Activated gamma-delta T cell treated with Interleukin-2 at 50 U/mL for 16 hours (primary cell): ENCODE data around the gene PPFIBP2.

Source experiments
- DNase-seq: peaks from one replicate; pipeline ENCODE4 v3.0.0-alpha.2; 2020

The PPFIBP2 gene

GRCh38 chr11:7581021-7581590, 67.3 kb downstream of the PPFIBP2 start:
- no peak for DNase-seq

- DNase-seq = no peak
Observed at GRCh38 chr11:7582338-7582985, 68.7 kb downstream of the PPFIBP2 start.

- DNase-seq = no peak
Observed at GRCh38 chr11:7583248-7583647, 69.4 kb downstream of the PPFIBP2 start.

GRCh38 chr11:7584910-7585309, 71.1 kb downstream of the PPFIBP2 start:
- DNase-seq = no peak

GRCh38 chr11:7585816-7586215, 72.0 kb downstream of the PPFIBP2 start:
- DNase-seq = no peak

DNA sequence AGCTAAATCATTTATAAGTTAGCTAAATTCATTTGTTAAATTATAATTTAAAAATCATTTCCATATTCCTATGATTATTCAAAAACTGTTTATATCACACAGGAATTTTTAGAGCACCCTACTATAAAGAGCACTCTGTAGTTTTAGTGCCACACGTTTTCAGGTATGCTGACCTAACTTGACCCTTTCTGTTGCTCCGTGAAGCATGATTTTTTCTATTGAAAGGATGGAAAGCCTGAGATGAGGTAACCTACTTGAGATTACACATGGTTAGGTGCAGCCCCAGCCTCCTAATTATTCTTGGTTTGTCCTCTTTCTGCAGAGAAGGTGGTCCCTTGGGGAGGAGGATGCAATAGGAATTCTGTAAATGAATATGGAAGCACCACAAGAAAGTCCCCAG, 72.6 kb downstream of the PPFIBP2 start:
- DNase-seq = no peak

DNA sequence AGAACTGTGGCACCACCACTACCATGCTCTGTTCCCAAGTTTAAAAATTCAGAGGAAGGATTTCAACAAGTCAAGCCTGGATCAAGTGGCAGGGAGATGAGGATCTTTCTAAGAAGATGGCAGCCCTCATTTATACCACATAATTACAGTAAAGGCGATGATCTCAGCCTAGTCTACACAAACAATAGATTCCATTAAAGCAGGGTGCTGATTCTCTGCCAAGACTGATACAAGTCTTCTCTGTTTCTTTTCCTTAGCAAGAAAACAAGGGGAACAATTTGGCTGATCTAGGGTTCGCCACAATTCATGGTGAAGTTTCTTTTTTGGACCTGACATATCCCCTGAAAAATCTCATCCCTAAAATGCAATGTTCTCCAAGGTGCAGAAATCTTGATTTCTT, 73.9 kb downstream of the PPFIBP2 start:
- no peak for DNase-seq

DNA sequence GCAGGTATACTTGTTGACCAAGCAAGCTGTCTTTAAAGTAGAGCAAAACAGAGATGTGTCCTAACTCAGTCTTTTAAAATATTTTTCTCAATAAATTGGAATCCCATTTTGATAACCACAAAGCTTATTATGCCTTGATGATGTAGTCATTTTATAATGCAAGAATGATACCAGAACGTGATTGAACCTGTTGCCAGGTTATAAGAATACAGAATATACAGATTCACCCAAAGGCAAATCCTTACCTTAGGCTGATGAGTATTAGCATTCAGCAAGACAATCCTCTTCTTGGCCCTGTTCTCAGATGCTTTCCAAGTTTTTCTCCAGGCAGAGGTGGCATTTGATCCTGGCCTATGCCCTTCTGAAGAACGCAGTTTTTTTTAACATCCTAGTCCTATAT, 76.1 kb downstream of the PPFIBP2 start:
- no peak for DNase-seq

- no peak for DNase-seq
Observed at GRCh38 chr11:7590529-7590928, 76.7 kb downstream of the PPFIBP2 start.

- no peak for DNase-seq
Observed at GRCh38 chr11:7591107-7591894, 77.5 kb downstream of the PPFIBP2 start.

DNA sequence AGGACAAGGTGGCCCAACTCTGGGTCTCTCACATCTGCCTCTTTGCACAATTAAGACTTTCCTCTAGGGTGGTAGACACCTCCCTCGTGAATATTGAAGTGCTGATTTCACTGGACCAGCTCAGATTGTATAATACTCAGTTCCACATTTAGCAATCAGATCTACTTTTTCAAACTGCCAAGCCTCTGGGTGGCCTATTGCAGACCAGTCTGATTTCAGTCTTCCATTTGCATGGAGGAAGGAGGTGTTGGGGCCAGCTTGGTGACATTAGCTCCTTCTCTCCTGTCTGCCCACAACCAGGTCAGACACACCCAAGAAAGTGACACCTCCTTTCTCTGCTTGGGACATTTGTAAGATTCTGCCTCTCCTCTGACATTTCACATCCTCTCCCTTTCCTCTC, 78.2 kb downstream of the PPFIBP2 start:
- no peak for DNase-seq

- DNase-seq = no peak
Observed at GRCh38 chr11:7592711-7593110, 78.9 kb downstream of the PPFIBP2 start.

- no peak for DNase-seq
Observed at GRCh38 chr11:7593481-7593880, 79.7 kb downstream of the PPFIBP2 start.

DNA sequence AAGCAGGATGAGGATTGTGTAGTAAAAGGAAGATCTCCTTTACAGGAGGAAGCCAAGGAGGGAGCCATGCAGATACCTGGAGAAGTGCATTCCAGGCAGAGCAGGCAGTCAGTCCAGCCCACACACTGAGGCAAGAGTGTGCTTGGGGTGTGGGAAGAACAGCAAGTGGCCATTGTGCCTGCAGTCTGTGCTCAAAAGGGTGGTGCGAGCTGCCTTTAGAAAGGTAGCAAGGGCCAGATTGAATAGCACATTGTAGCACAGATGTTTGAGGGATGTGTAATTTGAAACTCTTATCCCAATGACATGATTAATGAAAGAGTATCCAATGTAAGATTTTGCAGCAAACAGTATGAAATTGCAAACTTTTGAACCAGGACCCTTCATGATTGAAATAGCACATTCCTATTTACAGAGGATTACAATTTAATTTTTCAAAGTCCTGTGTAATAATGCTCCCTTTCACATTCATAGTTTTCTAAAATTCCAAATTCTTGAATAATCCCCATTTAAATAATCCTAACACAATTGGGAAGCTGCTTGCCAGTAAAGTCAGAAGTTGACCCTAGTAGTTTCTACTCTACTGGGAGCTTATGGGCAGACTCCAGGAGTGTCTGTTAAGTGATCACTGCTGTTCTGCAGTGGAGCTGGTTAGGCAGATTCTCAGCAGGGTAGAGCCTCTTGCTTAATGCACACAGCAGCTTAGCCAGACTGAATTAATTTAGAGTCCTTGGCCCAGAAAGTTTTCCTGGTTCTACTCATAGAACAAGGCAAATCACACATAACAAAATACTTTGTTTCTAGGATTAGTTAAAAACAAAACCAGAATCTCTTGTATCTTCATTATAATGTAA, 81.4 kb downstream of the PPFIBP2 start:
- no peak for DNase-seq

DNA sequence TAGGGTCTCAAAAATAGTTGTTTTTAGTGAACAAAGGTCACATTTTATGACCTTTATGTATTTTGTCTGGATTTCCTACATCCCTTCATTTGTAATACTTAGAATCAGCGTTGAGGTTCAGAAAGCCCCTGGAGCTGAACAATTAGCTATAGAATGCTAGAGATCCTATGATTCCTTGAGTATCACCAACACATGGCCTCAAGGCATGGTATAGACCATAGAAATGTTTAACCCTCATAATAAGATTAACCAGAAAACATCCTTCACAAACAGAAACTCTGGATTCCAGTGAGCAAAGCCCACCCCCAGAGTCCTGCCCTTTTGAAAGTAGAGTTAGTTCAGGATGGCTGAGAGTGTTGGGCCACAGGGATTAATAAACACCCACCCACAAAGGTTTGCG, 82.2 kb downstream of the PPFIBP2 start:
- DNase-seq = no peak

DNA sequence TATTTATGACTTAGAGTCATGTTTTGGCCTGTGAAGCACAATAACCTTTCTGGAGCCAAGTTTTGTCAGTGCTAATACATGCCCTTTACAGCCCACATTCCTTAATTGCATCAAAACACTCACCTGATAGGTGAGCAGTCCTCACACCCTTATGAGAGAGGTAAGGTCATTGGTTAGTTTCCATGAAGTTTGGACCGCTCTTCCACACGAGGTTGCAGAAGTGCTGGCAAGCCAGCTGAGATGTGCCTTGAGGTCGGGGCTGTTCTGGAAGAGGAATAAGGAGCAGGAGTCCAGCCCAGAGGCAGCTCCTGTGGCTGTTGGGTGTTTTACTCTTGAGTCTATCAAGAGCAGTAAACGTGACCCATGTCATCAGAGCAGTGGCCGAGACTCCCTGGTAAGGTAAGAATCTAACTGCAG, 83.2 kb downstream of the PPFIBP2 start:
- no peak for DNase-seq

DNA sequence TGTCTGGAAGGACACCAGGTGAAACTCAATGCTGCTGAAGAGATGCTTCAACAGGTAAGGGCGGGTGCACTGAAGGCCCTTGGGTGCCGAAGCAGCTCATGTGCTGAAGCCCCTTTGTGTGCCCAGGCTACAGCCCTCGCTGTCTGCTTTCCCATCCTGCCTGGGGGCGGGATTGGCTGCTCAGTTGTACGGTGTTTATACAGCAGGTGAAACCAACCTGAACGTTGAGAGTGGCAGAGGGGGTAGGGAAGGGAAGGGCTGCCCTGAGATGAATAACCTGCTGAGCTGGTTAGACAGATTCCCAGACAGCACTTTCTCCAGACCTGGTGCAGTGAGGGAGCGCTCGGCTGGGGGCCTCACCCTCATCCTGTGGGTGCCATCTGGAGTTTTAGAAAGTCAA, 83.8 kb downstream of the PPFIBP2 start:
- DNase-seq = no peak

DNA sequence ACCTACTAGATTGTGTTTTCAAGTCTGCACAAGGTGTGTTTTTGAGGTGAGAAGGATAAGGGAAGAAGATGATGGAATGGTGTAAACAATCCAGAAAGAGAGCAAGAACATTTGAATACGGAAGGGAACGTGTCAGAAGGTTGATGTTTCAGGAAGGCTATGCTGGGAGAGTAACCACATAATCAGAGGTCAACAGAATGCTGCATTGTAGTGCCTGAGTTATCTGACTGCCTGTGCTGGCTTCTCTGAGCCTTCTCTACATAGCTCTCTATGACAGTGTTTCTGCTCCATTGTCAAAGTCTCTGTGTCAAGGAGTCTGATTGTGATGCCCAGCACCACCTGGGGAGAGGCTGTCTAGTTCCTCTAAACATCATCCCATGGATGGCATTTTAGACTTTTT, 85.4 kb downstream of the PPFIBP2 start:
- no peak for DNase-seq

DNA sequence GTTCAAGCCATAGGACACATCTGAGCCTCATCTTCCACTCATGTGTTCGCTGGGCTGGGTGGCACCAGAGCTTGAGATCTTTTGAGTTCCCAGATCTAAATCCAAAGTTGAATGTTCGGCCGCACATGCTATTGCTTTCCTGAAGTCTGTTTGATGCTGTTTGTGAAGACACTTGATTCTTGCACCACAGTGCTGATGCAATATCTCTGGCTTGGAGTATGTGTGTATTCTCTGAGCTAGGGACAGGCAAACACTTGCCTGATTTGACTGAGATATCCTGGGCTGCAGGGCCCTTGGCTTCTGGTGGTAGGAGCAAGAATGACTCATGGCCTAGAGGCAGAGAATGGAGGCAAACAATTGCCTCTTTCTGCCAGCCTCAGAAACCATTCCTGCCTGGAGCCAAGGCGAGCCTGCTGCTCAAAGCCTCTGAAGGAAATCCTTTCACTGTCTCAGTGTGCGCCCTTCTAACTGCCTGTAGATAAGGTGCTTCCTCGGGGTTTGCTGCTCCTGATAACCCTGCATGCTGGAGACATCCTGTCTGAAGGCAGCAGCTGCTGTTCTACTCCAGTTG, 86.5 kb downstream of the PPFIBP2 start:
- no peak for DNase-seq

GRCh38 chr11:7603031-7603781, 89.4 kb downstream of the PPFIBP2 start:
- no peak for DNase-seq

GRCh38 chr11:7604331-7604955, 90.6 kb downstream of the PPFIBP2 start:
- DNase-seq = no peak
